Activated naive CD4-positive, alpha-beta T cell (primary cell): ENCODE results near the gene GCM1.
A peak's percentile ranks its signal among the peaks of the same experiment; 100 is the strongest.
"Not testable (repeated sequence)": the region's sequence is repeated elsewhere in the genome, so short reads cannot be mapped to it uniquely, and the experiment has no call there.

ENCODE experiments used
- DNase-seq, 4 experiments: peaks; one replicate each; lab custom pipeline; 2025; lab: John Stamatoyannopoulos, UW

The GCM1 gene, protein sequence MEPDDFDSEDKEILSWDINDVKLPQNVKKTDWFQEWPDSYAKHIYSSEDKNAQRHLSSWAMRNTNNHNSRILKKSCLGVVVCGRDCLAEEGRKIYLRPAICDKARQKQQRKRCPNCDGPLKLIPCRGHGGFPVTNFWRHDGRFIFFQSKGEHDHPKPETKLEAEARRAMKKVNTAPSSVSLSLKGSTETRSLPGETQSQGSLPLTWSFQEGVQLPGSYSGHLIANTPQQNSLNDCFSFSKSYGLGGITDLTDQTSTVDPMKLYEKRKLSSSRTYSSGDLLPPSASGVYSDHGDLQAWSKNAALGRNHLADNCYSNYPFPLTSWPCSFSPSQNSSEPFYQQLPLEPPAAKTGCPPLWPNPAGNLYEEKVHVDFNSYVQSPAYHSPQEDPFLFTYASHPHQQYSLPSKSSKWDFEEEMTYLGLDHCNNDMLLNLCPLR

DNA sequence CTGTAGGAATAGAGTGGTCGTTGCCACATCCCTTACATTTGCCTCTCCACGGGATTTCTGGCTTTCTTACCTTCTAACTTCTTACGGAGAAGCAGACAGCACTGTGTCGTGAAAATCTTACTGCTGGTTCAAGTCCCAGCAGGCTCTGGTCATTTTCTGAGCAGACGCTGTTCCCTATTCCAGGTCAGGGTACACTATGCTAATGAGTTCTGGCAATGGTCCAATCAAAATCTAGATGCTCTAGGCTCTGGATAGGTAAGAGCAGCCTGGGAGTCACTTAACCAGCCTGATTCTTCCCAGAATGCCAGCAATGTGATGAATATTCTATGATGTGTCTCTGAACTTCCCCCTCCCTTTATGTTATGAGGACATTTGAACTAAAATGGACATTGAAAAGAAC, at the start of gene GCM1:
GCM1 (minus strand) TSS at position 158 of the 400 bp plus-strand sequence. CDS start 3,209 bp downstream, outside the sequence.
- no peak for DNase-seq

DNA sequence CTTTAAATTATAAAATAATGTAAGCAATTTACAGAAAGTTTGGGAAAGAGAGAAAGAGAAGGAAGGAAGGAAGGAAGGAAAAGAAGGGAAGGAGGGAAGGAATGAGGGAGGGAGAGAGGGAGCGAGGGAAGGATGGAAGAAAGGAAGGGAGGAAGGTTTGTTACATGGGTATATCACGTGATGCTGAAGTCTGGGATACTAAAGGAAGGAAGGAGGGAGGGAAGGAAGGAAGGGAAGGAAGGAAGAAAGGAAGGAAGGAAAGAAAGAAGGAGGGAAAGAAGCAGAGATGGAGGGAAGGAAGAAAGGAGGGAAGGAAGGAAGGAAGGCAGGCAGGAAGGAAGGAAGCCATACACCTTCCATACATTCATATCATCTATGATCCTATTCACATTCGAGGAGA, 48.9 kb upstream of the GCM1 start:
- DNase-seq: no peak

DNA sequence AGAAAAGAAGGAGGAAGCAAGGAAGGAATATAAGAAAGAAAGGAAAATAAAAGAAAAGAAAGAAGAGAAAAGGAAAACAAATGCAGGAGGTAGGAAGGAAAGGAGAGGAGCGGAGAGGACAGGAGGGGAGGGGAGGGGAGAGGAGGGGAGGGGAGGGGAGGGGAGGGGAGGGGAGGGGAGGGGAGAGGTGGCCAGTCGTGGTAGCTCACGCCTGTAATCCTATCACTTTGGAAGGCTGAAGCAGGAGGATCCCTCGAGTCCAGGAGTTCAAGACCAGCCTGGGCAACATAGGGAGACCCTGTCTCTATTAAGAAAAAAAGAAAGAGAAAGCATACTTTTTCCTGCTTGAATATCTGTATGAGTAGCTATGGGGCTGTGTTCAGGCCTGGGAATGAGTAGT, 46.4 kb upstream of the GCM1 start:
- no peak for DNase-seq

DNA sequence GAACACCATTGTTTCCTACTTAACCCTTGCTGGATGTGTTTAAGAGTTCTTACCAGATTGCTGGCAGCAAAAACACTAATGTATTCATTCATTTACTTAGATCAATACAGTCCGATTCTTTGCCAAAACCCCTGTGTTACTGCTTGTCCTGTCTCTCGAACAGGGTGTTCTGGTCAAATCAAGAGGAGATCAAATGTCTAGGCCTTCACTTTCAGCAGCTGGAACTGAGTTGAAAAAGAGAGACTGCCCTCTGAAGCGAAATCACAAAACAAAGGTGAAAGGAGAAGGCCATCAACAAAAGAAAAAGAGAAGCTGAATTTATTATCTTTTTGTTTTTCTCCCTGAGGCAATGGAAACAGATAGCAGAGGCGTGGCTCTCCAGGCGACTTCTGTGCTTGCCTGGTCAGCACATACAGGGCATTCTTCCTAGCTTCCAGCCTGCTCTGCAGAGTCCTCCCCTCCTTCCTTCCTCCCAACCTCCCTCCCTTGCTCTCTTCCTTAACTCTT, 44.1 kb upstream of the GCM1 start:
- no peak for DNase-seq

DNA sequence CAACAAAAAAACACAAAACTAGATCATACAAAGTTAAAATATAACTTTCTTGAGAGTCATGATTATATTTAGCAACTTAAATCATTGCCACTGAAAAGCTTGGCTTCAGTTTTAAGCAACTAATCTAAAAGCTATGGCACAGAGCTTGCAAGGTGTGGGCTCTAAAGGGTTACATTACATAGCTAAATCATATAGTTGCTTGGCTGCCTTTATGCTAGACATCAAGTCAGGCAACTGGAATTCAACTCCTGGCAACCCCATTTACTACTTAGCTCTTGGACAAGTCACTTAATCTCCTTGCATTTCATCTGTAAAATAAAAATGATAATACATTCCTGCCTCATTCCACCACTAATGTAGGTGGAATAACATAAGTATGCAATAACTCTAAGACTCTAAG, 40.9 kb upstream of the GCM1 start:
- no peak for DNase-seq

DNA sequence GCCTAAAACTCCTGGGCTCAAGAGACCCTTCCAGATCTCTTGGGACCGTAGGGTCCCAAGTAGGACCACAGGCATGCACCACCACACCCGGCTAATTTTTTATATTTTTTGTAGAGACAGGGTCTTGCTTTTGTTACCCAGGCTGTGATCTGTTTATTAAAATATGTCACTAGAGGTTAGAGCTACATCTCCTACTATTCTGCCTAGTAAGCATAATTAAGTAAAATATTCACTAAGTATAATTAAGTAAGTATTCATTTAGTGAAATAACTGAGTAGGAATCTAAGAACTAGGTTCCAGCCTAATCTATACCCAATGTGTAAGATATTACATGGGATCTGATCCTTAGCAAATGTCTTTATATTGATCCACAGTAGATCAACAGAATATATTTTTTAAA, 40.2 kb upstream of the GCM1 start:
- DNase-seq: no peak

DNA sequence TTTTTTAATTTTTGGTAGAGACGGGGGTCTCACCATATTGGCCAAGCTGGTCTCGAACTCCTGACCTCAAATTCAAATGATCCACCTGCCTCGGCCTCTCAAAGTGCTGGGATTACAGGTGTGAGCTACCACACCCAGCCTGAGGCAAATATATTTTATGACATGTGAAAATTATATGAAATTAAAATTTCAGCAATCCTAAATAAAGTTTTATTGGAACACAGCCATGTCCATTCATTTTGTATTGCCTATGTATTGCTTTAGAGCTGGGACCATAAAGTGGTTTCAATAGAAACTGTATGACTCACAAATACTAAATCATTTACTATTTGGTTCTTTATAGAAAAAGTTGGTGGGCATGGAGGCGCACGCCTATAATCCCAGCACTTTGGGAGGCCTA, 32.0 kb upstream of the GCM1 start:
- no peak for DNase-seq

DNA sequence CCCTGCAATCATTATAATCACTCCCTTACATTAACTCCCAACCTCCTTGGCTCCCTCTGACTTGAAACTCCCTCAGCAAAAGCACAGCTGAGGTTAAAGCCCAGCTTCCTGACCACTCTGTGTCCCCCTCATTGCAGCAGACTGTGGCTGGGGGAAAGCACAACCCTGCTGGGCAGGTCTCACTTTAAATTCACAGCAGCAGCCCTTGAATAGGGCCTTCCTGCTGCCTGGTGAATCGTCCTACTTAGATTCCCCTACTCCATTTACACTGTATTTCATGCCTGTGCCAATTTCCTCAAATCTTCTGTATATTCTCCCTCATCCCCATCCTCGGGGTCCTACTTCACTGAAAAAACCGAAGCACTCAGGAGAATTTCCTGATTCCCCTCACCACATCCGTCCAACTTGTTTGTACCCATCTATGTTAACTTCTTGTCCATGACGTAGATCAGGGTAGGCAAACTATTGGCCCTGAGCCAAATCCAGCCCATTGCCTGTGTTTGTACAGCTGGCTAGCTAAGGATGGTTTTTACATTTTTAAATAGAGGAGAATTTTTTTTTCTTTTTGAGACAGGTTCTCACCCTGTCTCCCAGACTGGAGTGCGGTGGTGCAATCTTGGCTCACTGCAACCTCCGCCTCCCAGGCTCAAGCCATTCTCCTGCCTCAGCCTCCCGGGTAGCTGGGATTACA, 31.5 kb upstream of the GCM1 start:
- peak in 2 of 4 experiments; percentile 13 to 37 for DNase-seq

DNA sequence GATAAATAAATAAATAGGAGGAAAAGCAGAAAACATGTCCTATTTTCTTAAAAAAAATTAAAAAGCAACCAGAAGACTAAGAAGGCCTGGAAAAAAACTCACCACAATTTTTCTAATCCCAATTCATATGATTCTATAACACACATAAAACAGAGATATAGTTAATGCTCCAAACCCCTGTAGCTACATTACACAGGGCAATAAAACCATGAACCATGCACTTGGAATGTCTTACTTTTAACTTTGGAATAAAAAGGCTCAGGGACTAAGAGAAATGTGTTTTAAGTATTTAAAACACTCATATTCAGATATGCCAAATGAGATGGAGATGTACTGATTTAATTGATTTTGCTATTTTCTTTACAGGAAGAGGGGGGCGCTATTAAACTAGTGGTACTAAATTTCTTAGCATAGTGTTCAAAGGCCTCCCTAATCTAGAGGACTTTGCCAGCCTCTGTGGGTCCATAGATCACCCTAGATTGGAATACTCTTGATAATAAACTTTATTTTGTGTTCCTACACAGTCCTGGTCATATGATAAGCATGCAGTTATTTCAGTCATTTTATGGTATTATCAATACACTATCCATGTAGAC, 30.3 kb upstream of the GCM1 start:
- no peak for DNase-seq

DNA sequence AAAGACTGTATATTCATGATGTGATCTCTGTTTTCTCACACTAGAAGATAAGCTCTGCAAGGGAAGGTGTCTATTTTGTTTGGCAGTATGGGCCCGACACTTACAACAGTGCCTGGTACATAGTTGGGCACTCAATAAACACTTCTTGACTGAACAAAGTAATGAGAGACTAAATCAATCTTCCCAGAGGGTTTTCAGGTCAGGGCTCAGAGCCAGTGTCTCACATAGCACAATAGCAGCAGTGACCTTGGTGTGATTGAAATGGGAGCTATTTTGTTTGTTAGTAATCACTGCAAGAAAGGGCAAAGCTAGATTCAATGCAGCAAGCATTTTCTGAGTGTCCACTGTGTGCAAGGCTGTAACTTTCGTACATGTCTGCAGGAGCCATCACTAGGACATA, 26.4 kb upstream of the GCM1 start:
- DNase-seq: no peak

DNA sequence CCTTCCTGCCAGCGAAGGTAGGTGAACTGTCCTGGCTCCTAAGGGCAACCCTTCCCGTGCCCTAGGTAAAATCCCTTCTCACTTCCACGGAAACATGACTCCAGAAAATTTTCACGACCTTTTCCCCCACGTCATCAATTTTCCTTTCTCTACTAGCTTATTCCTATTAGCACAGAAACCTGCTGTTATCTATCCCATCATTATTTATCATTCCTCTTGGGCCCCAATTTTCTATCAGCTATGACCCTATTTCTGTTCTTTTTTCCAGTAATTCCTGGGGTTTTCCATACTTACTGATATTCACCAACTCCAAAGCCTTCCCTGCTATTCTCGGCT, 23.8 kb upstream of the GCM1 start:
- DNase-seq: no peak

DNA sequence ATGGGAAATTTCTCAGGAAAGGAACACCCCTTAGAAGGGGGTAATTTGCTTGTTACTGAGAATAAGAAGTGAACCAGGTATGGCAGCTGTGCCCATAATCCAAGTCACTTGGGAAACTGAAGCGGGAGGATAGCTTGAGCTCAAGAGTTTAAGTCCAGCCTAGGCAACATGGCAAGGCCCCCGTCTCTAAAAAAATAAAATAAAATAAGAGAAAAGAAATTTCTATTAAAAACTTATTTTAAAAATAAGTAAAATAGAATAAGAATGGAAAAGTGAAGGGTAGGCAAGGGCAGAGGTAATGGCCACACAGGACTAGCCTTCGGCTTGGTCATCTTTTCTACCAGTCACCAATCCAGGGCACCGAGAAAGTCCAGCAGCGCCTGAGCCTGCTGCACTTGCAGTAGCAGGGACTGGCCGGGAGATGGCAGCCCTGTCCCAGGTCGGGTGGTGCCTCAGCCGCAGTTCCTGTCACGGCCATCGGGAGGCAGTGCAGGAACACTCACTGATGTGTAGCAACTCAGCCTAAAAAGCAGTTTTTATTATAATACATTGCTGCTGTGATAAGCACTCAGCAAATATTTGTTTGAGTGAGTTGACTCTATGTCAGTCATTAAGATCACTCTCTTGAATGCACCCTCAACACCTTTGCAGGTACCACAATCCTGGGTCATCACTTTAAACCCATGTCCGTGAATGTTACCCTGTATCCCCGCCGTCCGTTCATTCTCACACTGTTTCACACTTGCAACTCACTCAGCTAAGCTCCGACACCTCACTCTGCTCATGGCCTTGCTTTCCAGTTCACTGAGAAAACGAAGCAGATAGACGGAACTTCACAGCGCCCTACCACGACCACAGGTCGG, 23.2 kb upstream of the GCM1 start:
- DNase-seq: peak; percentile 74 to 92 (median 88)

DNA sequence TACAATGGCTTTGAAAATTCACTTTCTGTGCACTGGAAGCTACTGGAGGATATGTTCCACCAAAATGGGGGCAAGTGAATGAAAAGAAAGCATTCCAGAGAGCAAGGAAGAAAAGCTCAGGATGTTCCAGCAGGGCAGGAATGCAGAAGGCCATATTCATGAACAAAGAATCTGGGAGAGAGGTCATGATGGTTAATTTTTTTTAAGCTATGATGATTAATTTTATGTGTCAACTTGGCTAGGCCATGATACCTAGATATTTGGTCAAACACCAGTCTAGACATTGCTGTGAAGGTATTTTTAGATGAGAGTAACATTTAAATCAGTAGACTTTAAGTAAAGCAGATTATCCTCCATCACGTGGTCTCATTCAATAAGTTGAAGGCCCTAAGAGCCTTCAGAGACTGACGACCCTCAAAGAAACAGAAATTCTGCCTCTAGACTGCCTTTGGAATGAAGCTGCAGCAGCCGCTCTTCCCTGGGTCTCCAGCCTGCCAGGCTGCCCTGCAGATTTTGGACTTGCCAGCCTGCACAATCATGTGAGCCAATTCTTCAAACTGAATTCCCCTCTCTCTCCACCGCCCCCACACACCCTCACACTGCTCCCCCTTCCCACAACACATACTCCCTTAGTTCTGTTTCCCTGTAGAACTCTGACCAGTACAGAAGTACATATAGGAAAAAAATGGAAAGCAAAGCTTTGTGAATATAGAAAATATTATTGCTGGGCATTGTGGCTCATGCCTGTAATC, 20.1 kb upstream of the GCM1 start:
- DNase-seq: no peak

DNA sequence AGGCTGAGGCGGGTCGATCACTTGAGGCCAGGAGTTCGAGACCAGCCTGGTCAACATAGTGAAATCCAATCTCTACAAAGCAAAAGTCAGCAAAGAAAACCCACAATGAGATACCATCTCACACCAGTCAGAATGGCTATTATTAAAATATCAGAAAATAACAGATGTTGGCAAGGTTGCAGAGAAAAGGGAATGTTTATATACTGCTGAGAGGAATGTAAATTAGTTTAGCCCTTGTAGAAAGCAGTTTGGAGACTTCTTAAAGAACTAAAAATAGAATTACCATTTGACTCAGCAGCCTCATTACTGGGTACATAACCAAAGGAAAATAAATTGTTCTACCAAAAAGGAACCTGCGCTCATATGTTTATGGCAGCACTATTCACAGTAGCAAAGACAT, 16.7 kb upstream of the GCM1 start:
- no peak for DNase-seq

DNA sequence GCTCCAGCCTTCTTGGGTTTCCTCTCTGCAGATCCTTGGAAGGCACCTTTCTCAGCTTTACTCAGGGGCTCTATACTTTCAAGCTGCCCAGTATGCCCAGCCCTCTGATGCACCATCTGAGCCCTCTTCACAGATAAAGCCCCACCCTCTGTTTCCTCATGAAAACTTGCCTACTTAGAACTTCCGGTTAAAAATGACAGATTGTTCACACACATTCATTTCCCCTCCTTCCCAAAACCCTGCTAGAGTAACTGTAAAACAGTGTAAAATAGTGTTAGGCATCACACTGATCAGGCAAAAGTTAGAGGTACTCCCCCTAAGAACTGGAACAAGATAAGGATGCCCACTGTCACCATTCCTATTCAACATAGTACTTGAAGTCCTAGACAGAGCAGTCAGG, 14.0 kb upstream of the GCM1 start:
- no peak for DNase-seq

DNA sequence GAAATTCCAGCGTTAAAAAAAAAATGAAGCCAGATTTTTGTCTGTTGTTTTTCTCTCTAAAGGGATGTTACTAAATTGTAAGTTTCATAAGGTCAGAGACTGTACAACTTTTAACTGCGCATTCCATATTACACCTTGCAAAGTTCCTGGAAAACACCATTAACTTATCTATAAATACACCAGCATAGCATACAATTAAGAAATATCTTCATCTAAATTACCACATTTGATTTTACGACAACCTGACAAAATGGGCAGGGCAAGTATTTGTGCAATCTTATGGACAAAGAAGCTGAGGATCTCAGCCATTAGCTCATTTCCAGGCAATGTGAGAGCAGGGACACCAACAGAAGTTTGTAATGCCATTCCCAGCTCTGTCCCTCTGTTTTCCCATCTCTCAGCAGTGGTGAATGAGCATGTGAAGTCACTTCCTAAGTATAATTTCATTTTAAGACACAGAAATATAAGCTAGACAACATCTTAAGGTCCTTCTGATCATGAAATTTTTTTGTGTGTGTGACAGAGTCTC, 12.9 kb upstream of the GCM1 start:
- DNase-seq: no peak

DNA sequence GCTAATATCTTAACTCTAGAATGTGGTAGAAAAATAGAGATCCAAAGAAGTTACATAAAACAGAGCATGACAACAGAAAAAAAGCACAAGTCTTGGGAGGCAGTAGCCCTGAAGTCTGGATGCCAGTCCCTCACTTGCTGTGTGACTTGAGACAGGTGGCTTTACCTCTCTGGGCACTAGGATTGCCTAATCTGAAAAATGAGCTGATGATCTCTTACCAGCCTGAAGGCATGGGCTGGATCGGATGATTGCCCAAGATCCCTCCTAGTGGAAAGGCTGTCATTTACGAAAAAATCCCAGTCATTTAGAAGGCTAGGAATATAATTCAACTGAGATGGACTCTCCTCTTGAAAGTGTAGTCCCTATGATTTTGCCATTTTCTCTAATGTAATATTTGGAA, 10.9 kb upstream of the GCM1 start:
- DNase-seq: no peak

DNA sequence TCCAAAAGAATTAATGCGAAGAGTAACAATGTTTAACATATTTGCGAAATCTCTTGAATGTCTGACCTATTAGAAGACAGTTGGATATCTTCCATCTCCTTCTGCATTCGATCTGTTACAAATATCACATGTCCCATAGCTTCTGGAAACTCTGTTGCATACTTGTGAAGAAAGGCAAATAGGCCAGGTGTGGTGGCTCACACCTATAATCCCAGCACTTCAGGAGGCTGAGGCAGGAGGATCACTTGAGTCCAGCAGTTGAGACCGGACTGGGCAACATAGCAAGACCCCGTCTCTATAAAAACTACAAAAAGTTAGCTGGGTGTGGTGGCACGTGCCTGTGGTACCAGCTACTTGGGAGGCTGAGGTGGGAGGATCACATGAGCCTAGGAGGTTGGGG, 9.4 kb upstream of the GCM1 start:
- not testable (repeated sequence) for DNase-seq

DNA sequence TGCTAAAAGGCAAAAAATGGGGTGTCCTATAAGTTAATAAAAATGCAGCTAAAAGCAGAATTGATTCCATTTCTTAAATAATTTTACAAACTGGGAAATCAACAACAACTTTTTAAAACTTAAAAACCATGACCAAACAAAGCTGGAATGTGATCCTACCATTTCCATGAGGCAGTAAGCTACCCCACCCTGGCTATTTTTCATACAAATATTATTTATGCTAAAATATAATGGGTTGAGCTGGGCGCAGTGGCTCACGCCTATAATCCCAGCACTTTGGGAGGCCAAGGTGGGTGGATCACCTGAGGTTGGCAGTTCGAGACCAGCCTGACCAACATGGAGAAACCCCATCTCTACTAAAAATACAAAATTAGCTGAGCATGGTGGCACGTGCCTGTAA, 6.6 kb upstream of the GCM1 start:
- not testable (repeated sequence) for DNase-seq

DNA sequence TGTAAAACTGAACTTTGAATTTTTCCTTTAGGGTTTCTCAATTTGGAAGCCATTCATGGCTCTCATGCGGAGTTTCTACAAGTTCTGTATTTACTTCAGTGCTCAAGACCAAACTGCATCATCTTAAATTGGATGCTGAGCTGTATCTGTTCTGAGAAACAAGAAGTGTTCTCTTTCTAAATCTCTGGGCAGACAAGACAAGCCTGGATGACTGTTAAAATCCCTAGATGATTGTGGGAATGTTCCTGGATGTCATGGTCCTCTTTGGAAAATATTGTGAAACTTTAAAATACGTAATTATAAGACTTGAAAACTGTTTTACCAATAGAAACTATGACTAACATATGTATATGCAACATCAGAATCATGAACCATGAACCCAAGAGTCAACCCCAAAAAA, 6.2 kb upstream of the GCM1 start:
- no peak for DNase-seq

DNA sequence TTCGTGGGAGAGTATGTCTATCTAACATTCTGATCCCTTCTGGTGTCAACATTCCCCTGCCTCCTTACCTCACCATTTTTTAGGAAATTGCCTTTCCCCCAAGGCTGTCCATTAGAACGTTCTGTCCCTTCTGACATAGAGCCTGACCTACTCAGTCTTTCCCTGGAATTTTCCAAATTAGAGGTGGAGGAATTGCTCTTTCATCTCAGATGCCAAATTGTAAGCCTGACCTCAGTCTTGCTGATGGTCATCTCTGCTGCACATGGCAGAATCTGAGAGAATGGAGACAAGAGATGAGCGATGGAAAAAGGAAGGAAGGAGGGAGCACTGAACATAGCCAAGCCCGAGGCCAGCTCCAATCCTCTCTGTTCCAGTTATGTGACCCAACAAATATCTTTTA, 5.4 kb upstream of the GCM1 start:
- no peak for DNase-seq
